HG03469 (cell line): ENCODE results near the gene TFR2.

Experiments used
- ATAC-seq: cut with Tn5 transposase; IDR thresholded peaks from one replicate; pipeline ENCODE4 v1.9.1; 2021; ENCODE audit warnings: mild to moderate bottlenecking, moderate library complexity, moderate number of reproducible peaks; ENCODE audit not compliant: unreplicated experiment

Gene TFR2

DNA sequence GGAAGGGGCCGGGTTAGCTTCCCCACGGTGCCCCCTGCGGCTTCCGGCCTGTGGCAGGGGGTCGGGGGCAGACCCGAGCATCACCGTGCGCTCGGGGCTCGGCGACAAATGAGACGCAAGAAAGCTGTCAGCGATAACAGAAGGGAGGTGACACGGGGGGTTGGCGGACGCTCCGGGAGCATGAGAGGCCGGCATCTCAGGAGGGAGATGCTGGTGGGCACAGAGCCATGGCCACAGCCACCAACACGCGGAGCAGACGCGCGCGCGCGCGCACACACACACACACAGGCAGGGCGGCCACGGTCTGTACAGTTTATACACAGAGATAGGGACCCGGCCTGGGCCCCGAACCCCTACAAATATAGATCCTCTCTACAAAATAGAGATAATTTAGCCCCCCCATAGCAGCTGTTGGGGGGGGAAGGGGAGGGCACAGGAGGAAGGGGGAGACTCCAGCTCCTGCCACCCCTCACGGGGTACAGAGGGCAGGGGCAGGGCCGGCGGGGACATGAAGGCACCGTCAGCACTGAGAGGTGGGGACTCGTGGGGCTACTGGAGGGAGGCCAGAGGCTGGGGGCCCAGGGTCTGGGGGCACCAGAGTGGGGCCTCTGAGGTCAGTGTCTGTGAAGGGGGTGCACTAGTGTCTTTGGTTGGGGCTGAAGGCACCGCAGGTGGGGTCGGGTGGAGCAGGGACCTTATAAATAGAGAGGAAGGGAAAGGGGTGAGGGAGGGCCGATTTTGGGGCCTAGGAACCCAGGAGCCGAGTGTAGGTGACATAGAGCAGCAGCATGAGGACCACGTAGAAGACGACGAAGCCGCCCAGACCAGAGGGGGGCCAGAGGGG is 66.8 kb downstream of the TFR2 start:
- no peak for ATAC-seq

DNA sequence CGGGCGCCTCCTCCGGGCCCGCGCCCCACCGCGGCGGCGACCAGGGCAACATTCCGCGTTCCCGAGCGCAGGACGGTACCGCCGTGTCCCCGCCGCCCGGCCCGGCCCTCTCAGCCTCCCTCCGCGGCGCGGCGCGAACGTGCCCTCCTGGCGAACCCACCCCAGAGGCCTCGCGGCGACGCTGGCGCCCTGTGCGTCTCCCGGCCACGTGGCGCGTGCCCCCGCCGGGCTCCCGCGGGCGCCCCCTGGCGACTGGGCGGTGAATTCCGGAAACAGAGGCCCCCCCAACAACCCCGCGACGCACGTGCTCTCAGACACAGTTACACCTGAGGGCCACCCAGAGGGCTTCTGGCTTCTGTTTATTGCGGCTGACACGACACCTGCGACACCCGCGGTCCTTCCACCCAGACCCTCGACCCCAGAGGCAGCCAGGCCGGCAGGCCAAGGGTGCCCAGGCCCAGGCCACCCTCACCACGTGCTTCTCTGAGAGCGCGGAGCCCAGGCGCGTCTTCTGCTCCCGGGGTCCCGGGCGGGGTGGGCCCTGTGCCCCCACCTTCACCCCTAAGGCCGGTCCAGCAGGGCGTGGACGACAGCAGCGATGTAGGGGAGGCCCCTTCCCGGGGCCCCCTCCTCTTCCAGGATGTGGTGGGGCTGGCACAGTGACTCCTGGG is 67.5 kb downstream of the TFR2 start, which contains the start of gene SAP25:
Gene SAP25, minus strand, starts transcription at position 210 of the 671 bp plus-strand sequence. Its CDS starts 158 bp downstream, at position 52.
- ATAC-seq: no peak

DNA sequence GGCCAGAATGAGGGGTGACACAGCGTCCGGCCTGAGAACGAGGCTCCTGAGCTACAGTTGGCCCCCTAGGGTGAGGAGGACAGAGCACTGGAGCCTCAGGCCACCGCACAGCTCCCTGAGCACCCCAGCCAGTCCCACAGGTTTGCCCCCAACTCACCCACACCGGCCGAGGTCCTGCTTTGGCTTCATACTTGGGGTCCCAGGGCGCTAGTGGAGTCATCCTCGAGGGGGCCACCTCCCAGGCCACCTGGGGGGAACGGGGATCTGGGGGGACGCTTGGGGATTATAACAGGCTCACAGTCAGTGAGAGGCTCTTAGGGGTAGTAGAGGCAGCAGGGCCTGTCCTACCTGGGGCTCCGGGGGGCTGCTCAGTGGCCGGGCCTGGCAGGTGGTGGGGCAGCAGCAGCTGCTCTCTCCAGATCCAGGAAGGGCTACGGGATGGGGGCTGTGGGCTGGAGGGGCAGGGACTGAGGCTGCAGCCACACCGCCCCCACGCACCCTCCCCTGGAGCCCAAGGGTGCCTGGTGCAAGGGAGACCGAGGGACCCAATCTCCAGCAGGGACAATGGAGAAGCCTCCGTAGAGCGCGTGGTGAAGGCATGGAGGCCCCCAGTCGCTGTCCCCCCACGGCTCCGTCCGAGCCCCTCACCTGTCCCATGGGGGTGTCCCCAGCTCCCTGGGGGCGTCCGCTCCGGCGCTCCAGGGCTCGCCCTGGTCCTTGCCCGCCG is 68.2 kb downstream of the TFR2 start:
- no peak for ATAC-seq

DNA sequence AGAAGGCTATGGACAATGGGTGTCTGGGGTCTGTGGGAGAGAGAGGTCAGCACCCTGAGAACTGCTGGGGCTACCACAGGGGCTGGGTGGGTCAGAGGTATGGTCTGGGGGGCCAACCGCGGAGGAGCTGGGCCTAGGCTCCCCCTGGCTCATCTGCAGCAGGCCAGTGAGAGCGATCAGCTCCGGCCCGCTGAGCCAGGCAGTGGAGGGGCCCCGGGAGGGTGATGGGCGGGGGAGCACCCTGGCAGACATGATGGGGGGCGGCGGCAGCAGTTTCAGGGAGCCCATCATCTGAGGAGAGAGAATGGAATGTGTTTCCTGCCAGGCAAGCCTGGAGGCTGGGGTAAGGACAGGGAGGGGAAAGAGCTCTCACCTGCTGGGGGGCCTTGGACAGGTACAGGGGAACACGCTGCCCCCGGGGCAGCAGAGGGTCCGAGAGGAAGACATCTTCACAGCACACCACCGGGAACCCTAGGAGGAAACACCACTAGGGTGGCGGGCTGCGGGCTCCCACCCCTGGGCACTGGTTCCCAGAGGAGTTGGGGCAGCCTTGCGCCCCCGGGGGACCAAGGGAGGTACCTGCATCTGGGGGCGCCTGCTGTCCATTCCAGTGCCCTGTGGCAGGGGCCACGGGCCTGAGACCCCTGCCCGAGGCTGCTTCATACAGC is 68.9 kb downstream of the TFR2 start:
- ATAC-seq: no peak

DNA sequence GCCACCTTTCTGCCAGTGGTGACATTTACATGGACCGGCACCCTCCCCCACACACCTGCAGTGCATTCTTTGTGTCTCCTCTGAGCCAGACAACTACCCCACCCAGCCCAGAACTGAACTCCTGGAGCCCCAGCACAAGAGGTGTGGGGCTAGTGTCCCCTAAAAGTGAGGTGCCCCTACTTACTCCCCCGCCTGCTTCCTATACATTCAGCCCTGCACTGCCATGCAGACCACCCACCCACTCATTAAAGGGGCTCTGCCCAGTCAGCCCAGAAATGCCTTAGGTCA is 69.6 kb downstream of the TFR2 start:
- no peak for ATAC-seq

DNA sequence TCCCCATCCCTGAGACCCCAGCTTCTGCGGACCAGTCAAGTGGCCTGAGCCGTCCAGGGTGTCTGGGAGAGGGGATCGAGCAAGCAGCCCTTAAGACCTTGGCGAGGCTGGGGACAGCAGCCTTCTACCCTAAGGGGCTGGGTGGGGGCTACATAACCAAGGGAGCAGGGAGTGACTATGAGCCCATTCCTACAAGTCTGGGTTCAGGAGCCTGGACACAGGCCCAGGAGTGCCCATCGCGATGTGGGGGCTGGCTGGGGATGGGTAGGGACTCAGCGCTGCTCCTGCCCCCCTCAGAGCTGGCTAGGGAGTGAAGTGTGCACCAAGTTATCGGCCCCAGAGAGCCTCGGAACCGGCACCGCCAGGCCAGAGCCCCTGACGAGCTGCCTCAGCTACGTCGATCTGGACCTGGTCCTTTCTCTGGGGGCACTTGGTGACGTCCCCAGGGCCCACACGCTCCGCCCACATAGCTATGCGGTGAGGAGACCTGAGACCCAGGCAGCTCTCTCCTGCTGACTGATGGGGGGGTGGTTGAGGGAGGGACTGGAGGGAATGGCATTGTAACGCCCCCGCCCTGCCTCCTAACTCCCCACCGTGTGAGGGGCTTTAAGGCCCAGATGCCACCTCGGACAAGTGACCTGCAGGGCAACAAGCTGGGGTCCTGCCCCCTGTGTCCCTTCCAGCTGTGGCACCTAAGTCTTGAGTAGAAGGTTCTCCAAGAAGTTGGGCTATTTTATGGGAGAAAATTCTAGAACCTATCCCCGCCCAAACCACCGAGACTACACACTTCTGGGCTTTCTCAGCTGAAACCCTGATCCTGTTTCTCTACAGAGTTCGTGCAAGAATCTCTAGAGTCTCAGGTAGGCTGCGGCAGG is 70.2 kb downstream of the TFR2 start:
- no peak for ATAC-seq
